Epithelial cell of proximal tubule (primary cell): ENCODE results near the gene MPHOSPH10. TPM values are rescaled to one million over a fixed set of nuclear protein-coding genes. Genes with fewer than 3 reads are reported as not detected.
"Not testable (repeated sequence)": the region's sequence is repeated elsewhere in the genome, so short reads cannot be mapped to it uniquely, and the experiment has no call there.

Experiments
- DNase-seq: peaks from one replicate; pipeline ENCODE4 v3.0.0-alpha.2; 2011; ENCODE audit warnings: low read depth
- H3K4me3 ChIP-seq: 2 replicates; pipeline ENCODE4 v1.5.1; 2011; ENCODE audit warnings: low read depth, mild to moderate bottlenecking, low read length
- CTCF ChIP-seq: conservative IDR thresholded peaks from 2 replicates; pipeline ENCODE4 v1.5.1; 2012; ENCODE audit warnings: low read depth, mild to moderate bottlenecking, low read length
- total RNA-seq: library from RNA; depleted of rRNA; stranded (reverse); fragments of >200 nt; gene quantifications from 2 replicates; pipeline ENCODE4 v1.2.3, GENCODE V29; 2015

MPHOSPH10 gene
- total RNA-seq, 1 donor from 2014 or later, result 23.4 TPM

GRCh38 chr2:71155846-71156245, 25.4 kb downstream of the MPHOSPH10 start:
- no peak for DNase-seq
- no peak for TF ChIP-seq CTCF
- H3K4me3 ChIP-seq, result no peak overlapping the region

GRCh38 chr2:71156573-71156972, 26.1 kb downstream of the MPHOSPH10 start:
- no peak for TF ChIP-seq CTCF
- no peak overlapping the region for H3K4me3 ChIP-seq
- no peak for DNase-seq

GRCh38 chr2:71157124-71157793, 26.8 kb downstream of the MPHOSPH10 start:
- no peak for DNase-seq
- no peak overlapping the region for H3K4me3 ChIP-seq

GRCh38 chr2:71166812-71167211, 36.4 kb downstream of the MPHOSPH10 start:
- H3K4me3 ChIP-seq, result no peak overlapping the region
- no peak for TF ChIP-seq CTCF
- no peak for DNase-seq

More at GRCh38 chr2:71157124-71157793, 26.8 kb downstream of the MPHOSPH10 start:
- peak; percentile 72 for TF ChIP-seq CTCF

- no peak for TF ChIP-seq CTCF
- no peak for DNase-seq
- H3K4me3 ChIP-seq, result no peak overlapping the region
Measured at GRCh38 chr2:71173096-71173495, 42.7 kb downstream of the MPHOSPH10 start.

- no peak for TF ChIP-seq CTCF
- no peak for DNase-seq
- no peak overlapping the region for H3K4me3 ChIP-seq
Measured at GRCh38 chr2:71174207-71174606, 43.8 kb downstream of the MPHOSPH10 start.

GRCh38 chr2:71178836-71179235, 48.4 kb downstream of the MPHOSPH10 start:
- not testable (repeated sequence) for DNase-seq, H3K4me3 ChIP-seq

GRCh38 chr2:71181316-71181715, 50.9 kb downstream of the MPHOSPH10 start:
- DNase-seq, result no peak
- no peak for TF ChIP-seq CTCF
- no peak overlapping the region for H3K4me3 ChIP-seq

GRCh38 chr2:71183306-71184115, 53.1 kb downstream of the MPHOSPH10 start:
- not testable (repeated sequence) for H3K4me3 ChIP-seq, DNase-seq
